ENCODE measurements around the gene CERCAM. TPM values are rescaled to one million over a fixed set of nuclear protein-coding genes. Genes with fewer than 3 reads are reported as not detected.
"Not testable (repeated sequence)": the region's sequence is repeated elsewhere in the genome, so short reads cannot be mapped to it uniquely, and the experiment has no call there.

The CERCAM gene
- total RNA-seq, 4 donors from 2014 or later, result 3.7 to 26.2 (median 11.3) TPM

GRCh38 chr9:128420060-128420650 is 502 bp upstream of the CERCAM start:
- Histone ChIP-seq H3K27ac (peak overlapping the region; percentile 37), H3K9me3 (no peaks in the 10 kb centered on the region), H3K36me3 (peaks cover 5% of the 10 kb centered on the region), H3K4me1 (peaks cover 28% of the 10 kb centered on the region), H3K4me3 (peak overlapping the region; percentile 65), H3K27me3 (no peaks in the 10 kb centered on the region)
- DNase-seq (ENCODE audit: low spot score in 2 of 2), result no peak
- TF ChIP-seq EP300 (IDR thresholded peaks at IDR 0.05), result no peak
- no peak for TF ChIP-seq POLR2AphosphoS5 (IDR thresholded peaks at IDR 0.05)
- TF ChIP-seq POLR2A (IDR thresholded peaks at IDR 0.05), result no peak
- peak; percentile 16 to 84 for TF ChIP-seq CTCF (IDR thresholded peaks at IDR 0.05)
- WGBS, result 0% methylated on average over 20 of the region's 59 CpGs

- Histone ChIP-seq H3K4me1 (peaks cover 28% of the 10 kb centered on the region), H3K27me3 (no peaks in the 10 kb centered on the region), H3K36me3 (peaks cover 7% of the 10 kb centered on the region), H3K4me3 (peak overlapping the region; percentile 65), H3K27ac (peak overlapping the region; percentile 37), H3K9me3 (no peaks in the 10 kb centered on the region)
- TF ChIP-seq CTCF (IDR thresholded peaks at IDR 0.05) (no peak), EP300 (IDR thresholded peaks at IDR 0.05) (no peak), POLR2A (IDR thresholded peaks at IDR 0.05) (no peak), POLR2AphosphoS5 (IDR thresholded peaks at IDR 0.05) (no peak)
- DNase-seq (ENCODE audit: low spot score in 2 of 2), result no peak
- WGBS, result 42% methylated on average over 2 of the region's 11 CpGs
Measured at GRCh38 chr9:128421482-128421996, 882 bp downstream of the CERCAM start.

- not testable (repeated sequence) for H3K27ac ChIP-seq; H3K36me3 ChIP-seq; H3K9me3 ChIP-seq; H3K27me3 ChIP-seq; DNase-seq (ENCODE audit: low spot score in 2 of 2)
- Histone ChIP-seq H3K4me1 (peaks cover 28% of the 10 kb centered on the region), H3K4me3 (peak overlapping the region; percentile 65)
- WGBS, result 87% methylated on average over 13 of the region's 13 CpGs
Measured at GRCh38 chr9:128422022-128422782, 1.5 kb downstream of the CERCAM start.

- DNase-seq (ENCODE audit: low spot score in 2 of 2), result no peak
- Histone ChIP-seq H3K4me3 (no peak overlapping the region), H3K9me3 (no peaks in the 10 kb centered on the region), H3K27ac (no peak overlapping the region), H3K4me1 (peaks cover 28% of the 10 kb centered on the region), H3K27me3 (no peaks in the 10 kb centered on the region), H3K36me3 (peaks cover 7% of the 10 kb centered on the region)
- 89% methylated on average over 5 of the region's 5 CpGs for WGBS
- TF ChIP-seq POLR2A (IDR thresholded peaks at IDR 0.05) (no peak), POLR2AphosphoS5 (IDR thresholded peaks at IDR 0.05) (no peak)
Measured at GRCh38 chr9:128422783-128423150, 2.1 kb downstream of the CERCAM start.

GRCh38 chr9:128423356-128423755 is 2.7 kb downstream of the CERCAM start:
- WGBS, result 65% methylated on average over 6 of the region's 6 CpGs

GRCh38 chr9:128424268-128424780 is 3.7 kb downstream of the CERCAM start:
- Histone ChIP-seq H3K4me1 (peaks cover 22% of the 10 kb centered on the region), H3K9me3 (no peaks in the 10 kb centered on the region), H3K27ac (no peak overlapping the region), H3K36me3 (peaks cover 12% of the 10 kb centered on the region), H3K27me3 (no peaks in the 10 kb centered on the region), H3K4me3 (no peak overlapping the region)
- TF ChIP-seq EP300 (IDR thresholded peaks at IDR 0.05), result no peak
- TF ChIP-seq CTCF (IDR thresholded peaks at IDR 0.05), result no peak
- TF ChIP-seq POLR2A (IDR thresholded peaks at IDR 0.05), result no peak
- TF ChIP-seq POLR2AphosphoS5 (IDR thresholded peaks at IDR 0.05), result no peak
- no peak for DNase-seq (ENCODE audit: low spot score in 2 of 2)
- 92% methylated on average over 14 of the region's 15 CpGs for WGBS

More at GRCh38 chr9:128423356-128423755, 2.7 kb downstream of the CERCAM start:
- not testable (repeated sequence) for DNase-seq (ENCODE audit: low spot score in 2 of 2); H3K27ac ChIP-seq; H3K27me3 ChIP-seq; H3K4me3 ChIP-seq; H3K9me3 ChIP-seq
- peaks cover 12% of the 10 kb centered on the region for H3K36me3 ChIP-seq
- peaks cover 28% of the 10 kb centered on the region for H3K4me1 ChIP-seq

All from suprapubic skin (tissue), 4 donors.